ENCODE results near the gene GRHPR. TPM values are rescaled to one million over a fixed set of nuclear protein-coding genes. Genes with fewer than 3 reads are reported as not detected.
A peak's percentile ranks its signal among the peaks of the same experiment; 100 is the strongest.

GRHPR gene
- total and polyA plus RNA-seq, 12 donors, result 61.5 to 151 (median 114) TPM

DNA sequence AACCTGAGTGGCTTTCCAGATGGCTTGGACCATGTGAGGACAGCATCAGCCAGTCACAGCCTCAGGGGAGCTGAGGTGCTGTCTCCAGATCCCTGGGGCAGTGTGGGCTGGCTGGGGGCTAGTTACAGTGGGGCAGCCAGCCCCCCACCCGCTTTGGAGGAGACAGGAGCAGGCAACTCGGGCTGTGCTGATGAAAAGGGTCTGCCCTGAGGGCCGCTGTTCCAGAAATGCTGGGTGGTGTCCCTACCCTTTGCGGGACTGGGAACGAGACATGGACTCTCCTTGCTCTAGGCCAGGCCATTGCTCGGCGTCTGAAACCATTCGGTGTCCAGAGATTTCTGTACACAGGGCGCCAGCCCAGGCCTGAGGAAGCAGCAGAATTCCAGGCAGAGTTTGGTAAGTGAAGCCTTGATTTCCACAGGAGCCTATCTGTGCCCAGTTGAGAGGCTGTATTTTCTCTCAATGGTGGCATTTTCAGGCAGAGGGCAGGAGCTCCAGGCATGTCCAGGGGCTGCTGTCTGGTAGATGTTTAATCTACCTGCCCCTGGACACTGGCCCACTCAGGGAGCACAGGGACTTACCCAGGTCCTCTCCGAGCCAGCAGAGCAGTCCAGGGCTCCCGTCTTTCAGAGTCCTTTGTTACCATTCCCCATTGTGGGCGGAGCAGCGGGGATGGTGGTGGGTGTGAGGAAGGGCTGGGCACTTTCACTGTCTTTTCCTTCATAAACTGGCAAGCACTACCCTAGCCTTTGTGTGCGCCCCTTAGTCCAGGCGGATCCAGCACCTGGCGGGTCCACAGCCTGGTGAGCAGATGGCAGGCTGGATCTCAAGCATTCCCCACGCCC lies 7.2 kb downstream of the GRHPR start:
- 90 to 92% methylated on average over 17 of the region's 17 CpGs for WGBS, 2 donors
- peaks cover 0 to 99% (median 44%) of the 10 kb centered on the region in 9 donors for H3K36me3 ChIP-seq
- intact Hi-C loops (cut with DNase I), result loop anchor here in 1 of 10 donors (5.0 kb wide), 1 partner anchor 33 kb away; no protein-coding TSS in a partner anchor

DNA sequence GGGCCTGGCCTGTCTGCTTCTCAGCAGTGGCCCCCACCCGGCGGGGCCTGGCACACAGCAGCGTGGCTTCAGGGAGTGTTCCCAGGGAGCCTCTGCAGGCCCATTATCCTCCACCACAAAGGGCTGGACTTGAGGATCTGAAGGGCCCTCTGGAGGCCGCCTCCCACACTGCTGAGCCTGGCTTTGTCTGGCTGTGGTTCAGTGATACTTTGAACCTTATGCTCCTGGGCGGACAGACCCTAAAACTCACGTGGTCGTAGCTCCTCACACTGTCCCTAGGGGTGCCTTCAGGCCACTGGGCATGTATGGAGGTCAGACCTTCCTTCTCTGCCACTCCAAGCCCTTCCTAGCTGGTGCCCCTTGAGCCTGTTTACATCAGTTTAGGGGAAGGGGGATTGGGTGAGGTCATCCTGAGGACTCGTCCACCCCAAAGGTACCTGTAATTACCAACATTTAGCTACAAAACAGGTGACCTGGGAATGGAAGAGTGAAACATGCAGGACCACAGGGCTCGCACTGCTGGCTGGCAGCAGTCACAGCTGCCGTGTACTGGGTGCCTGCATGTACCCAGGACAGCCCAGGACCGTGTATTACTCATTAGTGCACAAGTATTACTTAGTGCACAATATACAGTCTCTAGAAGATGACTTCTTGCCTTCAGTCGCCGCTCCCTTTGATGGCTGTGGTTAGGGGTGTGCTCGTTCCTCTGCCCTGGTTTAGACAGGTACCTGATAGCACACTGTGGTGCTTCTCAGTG lies 8.5 kb downstream of the GRHPR start:
- no peak overlapping the region for H3K27ac ChIP-seq
- TF ChIP-seq, protein P1, sequence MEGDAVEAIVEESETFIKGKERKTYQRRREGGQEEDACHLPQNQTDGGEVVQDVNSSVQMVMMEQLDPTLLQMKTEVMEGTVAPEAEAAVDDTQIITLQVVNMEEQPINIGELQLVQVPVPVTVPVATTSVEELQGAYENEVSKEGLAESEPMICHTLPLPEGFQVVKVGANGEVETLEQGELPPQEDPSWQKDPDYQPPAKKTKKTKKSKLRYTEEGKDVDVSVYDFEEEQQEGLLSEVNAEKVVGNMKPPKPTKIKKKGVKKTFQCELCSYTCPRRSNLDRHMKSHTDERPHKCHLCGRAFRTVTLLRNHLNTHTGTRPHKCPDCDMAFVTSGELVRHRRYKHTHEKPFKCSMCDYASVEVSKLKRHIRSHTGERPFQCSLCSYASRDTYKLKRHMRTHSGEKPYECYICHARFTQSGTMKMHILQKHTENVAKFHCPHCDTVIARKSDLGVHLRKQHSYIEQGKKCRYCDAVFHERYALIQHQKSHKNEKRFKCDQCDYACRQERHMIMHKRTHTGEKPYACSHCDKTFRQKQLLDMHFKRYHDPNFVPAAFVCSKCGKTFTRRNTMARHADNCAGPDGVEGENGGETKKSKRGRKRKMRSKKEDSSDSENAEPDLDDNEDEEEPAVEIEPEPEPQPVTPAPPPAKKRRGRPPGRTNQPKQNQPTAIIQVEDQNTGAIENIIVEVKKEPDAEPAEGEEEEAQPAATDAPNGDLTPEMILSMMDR (IDR thresholded peaks at IDR 0.05), result peak in 1 of 9 donors; percentile 10
- no peaks in the 10 kb centered on the region for H3K9me3 ChIP-seq
- ATAC-seq, result peak in 6 of 8 donors; percentile 2 to 27 (median 22)
- peaks cover 3 to 31% (median 10%) of the 10 kb centered on the region in 9 donors for H3K4me1 ChIP-seq
- WGBS, 2 donors, result 78 to 80% methylated on average over 14 of the region's 14 CpGs
- DNase-seq, result no peak
- H3K4me3 ChIP-seq, result no peak overlapping the region
- peaks cover 0 to 100% (median 50%) of the 10 kb centered on the region in 9 donors for H3K36me3 ChIP-seq
- intact Hi-C loops (cut with DNase I), result no loop called here
- H3K27me3 ChIP-seq, result no peaks in the 10 kb centered on the region

More for the DNA sequence above, 7.2 kb downstream of the GRHPR start:
- H3K4me3 ChIP-seq, result no peak overlapping the region
- ATAC-seq, result no peak
- TF ChIP-seq, protein P1 (IDR thresholded peaks at IDR 0.05), result no peak
- H3K4me1 ChIP-seq, result peaks cover 5 to 35% (median 14%) of the 10 kb centered on the region in 9 donors
- H3K9me3 ChIP-seq, result no peaks in the 10 kb centered on the region
- H3K27me3 ChIP-seq, result no peaks in the 10 kb centered on the region
- no peak overlapping the region for H3K27ac ChIP-seq
- DNase-seq, result no peak

DNA sequence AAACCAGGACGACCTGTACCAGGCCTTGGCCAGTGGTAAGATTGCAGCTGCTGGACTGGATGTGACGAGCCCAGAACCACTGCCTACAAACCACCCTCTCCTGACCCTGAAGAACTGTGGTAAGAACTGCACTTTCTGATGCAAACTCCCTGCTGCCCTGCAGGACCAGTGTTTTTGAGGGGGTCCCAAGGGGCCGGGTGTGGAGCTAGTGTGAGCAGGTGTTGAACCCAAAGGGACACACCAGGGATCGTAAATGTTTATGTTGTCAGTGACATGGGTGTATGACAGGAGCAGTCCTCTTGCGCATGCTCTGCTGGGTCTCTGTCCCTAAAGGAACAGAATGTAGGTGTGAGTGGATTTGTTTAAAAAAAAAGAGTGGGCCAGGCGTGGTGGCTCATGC lies 9.5 kb downstream of the GRHPR start:
- DNase-seq (no peak), ATAC-seq (no peak)
- TF ChIP-seq, protein P1 (IDR thresholded peaks at IDR 0.05), result no peak
- H3K9me3 ChIP-seq, result no peaks in the 10 kb centered on the region
- H3K4me3 ChIP-seq, result no peak overlapping the region
- no peak overlapping the region for H3K27ac ChIP-seq
- peaks cover 3 to 37% (median 11%) of the 10 kb centered on the region in 9 donors for H3K4me1 ChIP-seq
- intact Hi-C loops (cut with DNase I), result no loop called here
- H3K36me3 ChIP-seq, result peaks cover 0 to 100% (median 54%) of the 10 kb centered on the region in 9 donors
- H3K27me3 ChIP-seq, result no peaks in the 10 kb centered on the region
- 86 to 89% methylated on average over 6 of the region's 6 CpGs for WGBS, 2 donors

DNA sequence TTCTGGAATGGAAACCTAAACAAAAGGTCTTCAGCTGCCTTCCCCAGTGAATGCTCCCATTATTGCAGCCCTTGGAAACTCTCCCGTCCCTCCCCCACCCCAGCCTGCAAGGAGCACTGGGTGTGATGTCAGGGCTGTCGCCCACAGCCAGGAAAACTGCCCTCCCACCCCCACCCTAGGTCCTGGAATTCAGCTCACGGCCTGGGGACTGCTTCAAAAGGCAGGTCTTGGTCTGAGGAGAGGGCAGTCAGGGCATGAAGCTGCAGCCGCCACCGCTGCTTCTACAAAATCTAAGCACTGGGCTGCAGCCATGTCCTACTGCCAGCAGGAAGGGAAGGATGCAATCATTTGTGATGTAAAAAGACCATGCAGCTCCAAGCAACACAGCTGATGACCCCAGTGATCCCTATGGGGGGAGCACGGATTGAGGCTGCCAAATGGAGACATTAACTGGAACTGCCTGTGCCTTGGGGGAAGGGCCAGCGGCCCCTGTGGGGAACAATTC lies 11.4 kb downstream of the GRHPR start:
- DNase-seq, result peak in 1 of 2 donors; percentile 20
- WGBS, 2 donors, result 50 to 53% methylated on average over 7 of the region's 7 CpGs
- TF ChIP-seq, protein P1 (IDR thresholded peaks at IDR 0.05), result no peak
- Histone ChIP-seq H3K36me3 (peaks cover 0 to 100% (median 52%) of the 10 kb centered on the region in 9 donors), H3K4me3 (no peak overlapping the region), H3K27me3 (no peaks in the 10 kb centered on the region), H3K4me1 (peaks cover 3 to 49% (median 20%) of the 10 kb centered on the region in 9 donors), H3K27ac (peak overlapping the region in 3 of 10 donors; percentile 25 to 48 (median 25)), H3K9me3 (no peaks in the 10 kb centered on the region)
- peak in 5 of 8 donors; percentile 4 to 51 (median 15) for ATAC-seq
- intact Hi-C loops (cut with DNase I), result no loop called here
